Hepatocyte (in vitro differentiated cells): ENCODE data around the gene SYT7. TPM values are rescaled to one million over a fixed set of nuclear protein-coding genes. Genes with fewer than 3 reads are reported as not detected.
A peak's percentile ranks its signal among the peaks of the same experiment; 100 is the strongest.

Experiments used
- DNase-seq: peaks from one replicate; pipeline ENCODE4 v3.0.0-alpha.2; 2016; ENCODE audit warnings: low spot score
- H2AFZ ChIP-seq: fragments of 200-600 bp; sonication (generic); 2 replicates; pipeline ENCODE4 v1.6.0; 2016; ENCODE audit warnings: antibody characterized with exemption, mild to moderate bottlenecking
- H3K27ac ChIP-seq: fragments of 200-600 bp; sonication (generic); 2 replicates; pipeline ENCODE4 v1.5.1; 2016; ENCODE audit warnings: mild to moderate bottlenecking
- H3K27me3 ChIP-seq: fragments of 200-600 bp; sonication (generic); 2 replicates; pipeline ENCODE4 v1.6.1; 2016
- H3K36me3 ChIP-seq: fragments of 200-600 bp; sonication (generic); replicated peaks from 2 replicates; pipeline ENCODE4 v1.5.1; 2016; ENCODE audit warnings: low read depth; ENCODE audit not compliant: insufficient read depth
- H3K4me1 ChIP-seq: fragments of 200-600 bp; sonication (generic); 2 replicates; pipeline ENCODE4 v1.5.1; 2016; ENCODE audit warnings: mild to moderate bottlenecking, moderate library complexity; ENCODE audit not compliant: insufficient read depth
- H3K4me2 ChIP-seq: fragments of 200-600 bp; sonication (generic); 2 replicates; pipeline ENCODE4 v1.6.0; 2016
- H3K4me3 ChIP-seq: fragments of 200-600 bp; sonication (generic); 2 replicates; pipeline ENCODE4 v1.5.1; 2016; ENCODE audit warnings: mild to moderate bottlenecking
- H3K79me2 ChIP-seq: fragments of 200-600 bp; sonication (generic); 2 replicates; pipeline ENCODE4 v1.6.0; 2017; ENCODE audit warnings: mild to moderate bottlenecking
- H3K9me2 ChIP-seq: fragments of 200-600 bp; sonication (generic); replicated peaks from 2 replicates; pipeline ENCODE4 v1.6.0; 2017; ENCODE audit warnings: mild to moderate bottlenecking; ENCODE audit not compliant: insufficient read depth
- H3K9me3 ChIP-seq: fragments of 200-600 bp; sonication (generic); 2 replicates; pipeline ENCODE4 v1.5.1; 2016; ENCODE audit warnings: low read depth, mild to moderate bottlenecking
- H4K20me1 ChIP-seq: fragments of 200-600 bp; sonication (generic); 2 replicates; pipeline ENCODE4 v1.6.0; 2016; ENCODE audit warnings: mild to moderate bottlenecking; ENCODE audit not compliant: insufficient read depth, poor library complexity, severe bottlenecking
- EZH2 ChIP-seq: fragments of 200-600 bp; sonication (generic); IDR thresholded peaks from 2 replicates; pipeline ENCODE4 v1.6.1; 2016; ENCODE audit warnings: antibody characterized with exemption, mild to moderate bottlenecking, borderline replicate concordance
- EZH2phosphoT487 ChIP-seq: fragments of 200-600 bp; sonication (generic); IDR thresholded peaks from one replicate; pipeline ENCODE4 v1.6.1; 2018; ENCODE audit warnings: antibody characterized with exemption, mild to moderate bottlenecking, low read depth, moderate library complexity; ENCODE audit not compliant: unreplicated experiment, severe bottlenecking
- WGBS: methylation state at CpG from one replicate; pipeline ENCODE4 v1.1.6; 2016; ENCODE audit warnings: low lambda C conversion rate; ENCODE audit errors: missing lambda C conversion rate; 5-methylcytosine and 5-hydroxymethylcytosine counted together
- polyA plus RNA-seq: library from polyadenylated mRNA; unstranded; fragments of >200 nt; fragmentation: Nextera tagmentation; extraction: Ambion mirVana; gene quantifications from 2 replicates; pipeline ENCODE4 v1.2.1, GENCODE V29; 2016
- total RNA-seq: library from RNA; depleted of rRNA; stranded (reverse); fragments of >200 nt; gene quantifications from 2 replicates; pipeline ENCODE4 v1.2.3, GENCODE V29; 2014
- TF ChIP-seq, protein P1 (sequence below): fragments of 200-600 bp; sonication (generic); IDR thresholded peaks from 2 replicates; pipeline ENCODE4 v1.5.1; 2016; ENCODE audit warnings: antibody characterized with exemption, mild to moderate bottlenecking; ENCODE audit not compliant: poor library complexity

SYT7 gene
- total and polyA plus RNA-seq, 2 experiments from 2014 or later = 11.3 to 15.5 TPM

GRCh38 chr11:61533401-61533800 is 47.5 kb downstream of the SYT7 start:
- 68% methylated on average over 7 of the region's 8 CpGs for WGBS
- H3K4me1 ChIP-seq = peaks cover 23% of the 10 kb centered on the region

GRCh38 chr11:61533039-61533375 is 47.9 kb downstream of the SYT7 start:
- H4K20me1 ChIP-seq = no peaks in the 10 kb centered on the region

More at GRCh38 chr11:61533401-61533800, 47.5 kb downstream of the SYT7 start:
- Histone ChIP-seq H3K4me2 (no peak overlapping the region), H3K9me2 (no peaks in the 10 kb centered on the region), H3K27ac (peak overlapping the region; percentile 50), H3K27me3 (no peaks in the 10 kb centered on the region), H4K20me1 (no peaks in the 10 kb centered on the region), H3K36me3 (no peaks in the 10 kb centered on the region), H2AFZ (no peak overlapping the region), H3K9me3 (no peaks in the 10 kb centered on the region), H3K79me2 (no peaks in the 10 kb centered on the region), H3K4me3 (no peak overlapping the region)
- TF ChIP-seq, protein P1, sequence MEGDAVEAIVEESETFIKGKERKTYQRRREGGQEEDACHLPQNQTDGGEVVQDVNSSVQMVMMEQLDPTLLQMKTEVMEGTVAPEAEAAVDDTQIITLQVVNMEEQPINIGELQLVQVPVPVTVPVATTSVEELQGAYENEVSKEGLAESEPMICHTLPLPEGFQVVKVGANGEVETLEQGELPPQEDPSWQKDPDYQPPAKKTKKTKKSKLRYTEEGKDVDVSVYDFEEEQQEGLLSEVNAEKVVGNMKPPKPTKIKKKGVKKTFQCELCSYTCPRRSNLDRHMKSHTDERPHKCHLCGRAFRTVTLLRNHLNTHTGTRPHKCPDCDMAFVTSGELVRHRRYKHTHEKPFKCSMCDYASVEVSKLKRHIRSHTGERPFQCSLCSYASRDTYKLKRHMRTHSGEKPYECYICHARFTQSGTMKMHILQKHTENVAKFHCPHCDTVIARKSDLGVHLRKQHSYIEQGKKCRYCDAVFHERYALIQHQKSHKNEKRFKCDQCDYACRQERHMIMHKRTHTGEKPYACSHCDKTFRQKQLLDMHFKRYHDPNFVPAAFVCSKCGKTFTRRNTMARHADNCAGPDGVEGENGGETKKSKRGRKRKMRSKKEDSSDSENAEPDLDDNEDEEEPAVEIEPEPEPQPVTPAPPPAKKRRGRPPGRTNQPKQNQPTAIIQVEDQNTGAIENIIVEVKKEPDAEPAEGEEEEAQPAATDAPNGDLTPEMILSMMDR = no peak
- no peak for TF ChIP-seq EZH2phosphoT487
- TF ChIP-seq EZH2 = no peak
- peak; percentile 67 for DNase-seq

DNA sequence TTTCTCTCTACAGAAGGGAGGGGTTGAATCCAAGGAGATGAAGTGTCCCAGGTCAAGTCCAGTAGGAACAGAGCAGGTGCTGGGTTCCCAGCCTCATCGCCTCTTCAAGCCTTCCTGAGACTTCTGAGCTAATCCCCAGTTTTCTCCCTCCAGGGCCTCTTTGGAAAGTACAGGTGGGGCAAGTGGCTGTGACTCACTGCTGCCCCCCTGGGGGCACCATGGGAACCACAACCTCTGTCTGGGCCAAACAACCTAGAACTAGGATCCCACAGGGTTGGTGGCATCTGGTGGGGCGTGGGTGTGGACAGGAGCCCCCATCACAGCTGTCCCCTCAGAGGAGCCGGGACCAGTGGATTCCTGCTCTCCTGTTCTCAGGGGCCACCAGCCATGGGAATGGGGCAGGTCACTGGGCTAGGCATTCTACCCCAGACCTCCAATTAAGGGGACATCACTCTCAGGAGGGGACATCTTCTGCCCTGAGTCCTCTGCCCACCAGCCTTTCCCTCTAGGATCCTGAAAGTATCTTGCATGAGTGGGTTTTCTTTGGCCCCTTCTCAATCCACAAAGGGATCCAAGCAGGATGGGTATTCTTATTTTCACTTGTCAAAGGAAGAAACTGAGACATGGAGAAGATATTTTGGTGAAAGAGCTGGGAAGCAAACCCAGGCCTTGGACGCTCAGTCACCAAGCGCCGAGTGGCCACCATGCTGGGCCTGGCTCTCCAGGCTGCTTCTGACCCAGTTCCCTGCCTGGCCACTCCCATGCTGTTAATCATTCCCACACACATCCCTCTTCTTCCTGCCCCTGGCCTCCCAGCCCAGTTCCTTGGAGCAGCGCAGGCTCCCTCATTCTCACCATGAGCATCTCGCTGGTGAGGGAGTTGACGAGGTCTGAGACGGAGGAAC is 48.5 kb downstream of the SYT7 start:
- Histone ChIP-seq H4K20me1 (no peaks in the 10 kb centered on the region), H3K4me1 (peaks cover 23% of the 10 kb centered on the region), H3K27me3 (no peaks in the 10 kb centered on the region), H3K9me2 (no peaks in the 10 kb centered on the region), H3K4me2 (no peak overlapping the region), H2AFZ (no peak overlapping the region), H3K79me2 (no peaks in the 10 kb centered on the region), H3K4me3 (no peak overlapping the region), H3K27ac (peak overlapping the region; percentile 50), H3K9me3 (no peaks in the 10 kb centered on the region), H3K36me3 (no peaks in the 10 kb centered on the region)
- 85% methylated on average over 10 of the region's 10 CpGs for WGBS
- peak; percentile 60 for DNase-seq
- TF ChIP-seq EZH2phosphoT487 = no peak
- TF ChIP-seq, protein P1 = peak; percentile 55

More at GRCh38 chr11:61533039-61533375, 47.9 kb downstream of the SYT7 start:
- Histone ChIP-seq H3K9me3 (no peaks in the 10 kb centered on the region), H3K4me2 (no peak overlapping the region), H3K27me3 (no peaks in the 10 kb centered on the region), H3K36me3 (no peaks in the 10 kb centered on the region), H3K9me2 (no peaks in the 10 kb centered on the region), H2AFZ (no peak overlapping the region), H3K4me1 (peaks cover 23% of the 10 kb centered on the region), H3K27ac (peak overlapping the region; percentile 50), H3K79me2 (no peaks in the 10 kb centered on the region), H3K4me3 (no peak overlapping the region)
- 90% methylated on average over 15 of the region's 16 CpGs for WGBS
- TF ChIP-seq EZH2phosphoT487 (no peak), EZH2 (no peak)
- TF ChIP-seq, protein P1 = no peak
- DNase-seq = no peak
